Measurements from ENCODE around the gene PLPPR3.

The PLPPR3 gene, protein sequence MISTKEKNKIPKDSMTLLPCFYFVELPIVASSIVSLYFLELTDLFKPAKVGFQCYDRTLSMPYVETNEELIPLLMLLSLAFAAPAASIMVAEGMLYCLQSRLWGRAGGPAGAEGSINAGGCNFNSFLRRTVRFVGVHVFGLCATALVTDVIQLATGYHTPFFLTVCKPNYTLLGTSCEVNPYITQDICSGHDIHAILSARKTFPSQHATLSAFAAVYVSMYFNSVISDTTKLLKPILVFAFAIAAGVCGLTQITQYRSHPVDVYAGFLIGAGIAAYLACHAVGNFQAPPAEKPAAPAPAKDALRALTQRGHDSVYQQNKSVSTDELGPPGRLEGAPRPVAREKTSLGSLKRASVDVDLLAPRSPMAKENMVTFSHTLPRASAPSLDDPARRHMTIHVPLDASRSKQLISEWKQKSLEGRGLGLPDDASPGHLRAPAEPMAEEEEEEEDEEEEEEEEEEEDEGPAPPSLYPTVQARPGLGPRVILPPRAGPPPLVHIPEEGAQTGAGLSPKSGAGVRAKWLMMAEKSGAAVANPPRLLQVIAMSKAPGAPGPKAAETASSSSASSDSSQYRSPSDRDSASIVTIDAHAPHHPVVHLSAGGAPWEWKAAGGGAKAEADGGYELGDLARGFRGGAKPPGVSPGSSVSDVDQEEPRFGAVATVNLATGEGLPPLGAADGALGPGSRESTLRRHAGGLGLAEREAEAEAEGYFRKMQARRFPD

DNA sequence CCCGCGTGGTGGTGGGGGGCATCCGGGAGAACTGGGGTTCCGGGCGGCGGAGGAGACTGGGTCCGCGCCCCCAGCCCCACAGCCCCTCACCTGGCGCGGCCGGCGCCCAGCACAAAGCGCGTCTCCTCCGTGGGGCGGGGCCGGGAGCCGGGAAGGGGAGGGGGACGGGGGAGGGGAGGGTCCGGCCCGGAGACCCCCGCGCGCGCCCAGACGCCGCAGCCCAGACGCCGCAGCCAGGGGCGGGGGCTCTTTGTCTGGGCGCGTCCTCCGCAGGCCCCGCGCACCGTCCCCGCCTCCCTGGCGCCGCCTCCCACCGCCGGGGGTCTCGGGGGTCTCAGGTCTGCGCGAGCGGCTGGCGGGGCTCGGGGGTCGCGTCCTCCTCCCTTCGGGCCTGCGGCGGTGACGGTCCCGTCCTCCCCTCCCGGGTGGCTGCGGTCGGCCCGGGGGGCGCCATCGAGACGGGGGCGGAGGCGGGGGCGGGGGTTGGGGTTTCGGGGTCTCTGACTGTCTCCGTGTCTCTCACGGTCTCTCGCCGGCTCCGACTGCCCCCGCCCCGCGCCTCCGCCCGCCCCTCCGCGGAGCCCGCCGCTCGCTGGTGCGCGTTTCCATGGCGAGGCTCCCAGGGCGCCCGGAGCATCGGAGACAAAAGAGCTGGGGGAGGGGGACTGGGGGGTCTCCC is at the start of gene PLPPR3:
PLPPR3 (minus strand) TSS at position 131 of the 679 bp plus-strand sequence. CDS start 396 bp downstream, outside the sequence.
- no peak for DNase-seq

DNA sequence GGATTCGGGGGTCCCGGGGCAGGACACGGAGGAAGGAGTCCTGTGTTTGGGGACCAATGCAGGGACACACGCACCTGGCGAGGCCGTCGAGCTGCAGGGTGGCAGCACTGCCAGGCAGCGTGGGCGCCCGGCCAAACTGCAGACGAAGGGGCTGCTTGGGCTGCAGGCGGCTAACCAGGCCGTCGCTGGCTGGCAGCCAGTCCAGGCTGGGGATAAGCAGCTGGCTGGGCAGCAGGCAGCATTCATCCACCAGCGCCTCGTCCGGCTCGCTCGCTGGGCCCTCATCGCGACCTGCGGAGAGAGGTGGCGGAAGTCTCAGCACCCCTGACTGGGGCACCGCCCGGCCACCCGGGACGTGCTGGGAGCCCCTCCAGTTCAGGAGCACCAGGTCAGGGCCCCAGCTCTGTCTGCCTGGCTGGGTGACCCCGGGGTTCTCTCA is 49.2 kb upstream of the PLPPR3 start:
- DNase-seq: no peak

DNA sequence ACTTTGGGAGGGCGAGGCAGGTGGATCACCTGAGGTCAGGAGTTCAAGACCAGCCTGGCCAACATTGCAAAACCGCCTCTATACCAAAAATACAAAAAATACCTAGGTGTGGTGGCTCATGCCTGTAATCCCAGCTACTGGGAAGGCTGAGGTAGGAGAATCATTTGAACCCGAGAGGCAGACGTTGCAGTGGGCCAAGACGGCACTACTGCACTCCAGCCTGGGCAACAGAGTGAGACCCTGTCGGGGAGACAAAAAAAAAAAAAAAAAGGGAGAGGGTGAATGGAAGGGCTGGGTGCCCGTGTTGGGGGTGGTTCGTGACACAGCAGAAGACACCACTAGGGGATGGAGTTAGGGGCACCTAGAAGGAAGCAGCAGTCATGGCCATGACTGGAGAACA is 48.6 kb upstream of the PLPPR3 start:
- no peak for DNase-seq

DNA sequence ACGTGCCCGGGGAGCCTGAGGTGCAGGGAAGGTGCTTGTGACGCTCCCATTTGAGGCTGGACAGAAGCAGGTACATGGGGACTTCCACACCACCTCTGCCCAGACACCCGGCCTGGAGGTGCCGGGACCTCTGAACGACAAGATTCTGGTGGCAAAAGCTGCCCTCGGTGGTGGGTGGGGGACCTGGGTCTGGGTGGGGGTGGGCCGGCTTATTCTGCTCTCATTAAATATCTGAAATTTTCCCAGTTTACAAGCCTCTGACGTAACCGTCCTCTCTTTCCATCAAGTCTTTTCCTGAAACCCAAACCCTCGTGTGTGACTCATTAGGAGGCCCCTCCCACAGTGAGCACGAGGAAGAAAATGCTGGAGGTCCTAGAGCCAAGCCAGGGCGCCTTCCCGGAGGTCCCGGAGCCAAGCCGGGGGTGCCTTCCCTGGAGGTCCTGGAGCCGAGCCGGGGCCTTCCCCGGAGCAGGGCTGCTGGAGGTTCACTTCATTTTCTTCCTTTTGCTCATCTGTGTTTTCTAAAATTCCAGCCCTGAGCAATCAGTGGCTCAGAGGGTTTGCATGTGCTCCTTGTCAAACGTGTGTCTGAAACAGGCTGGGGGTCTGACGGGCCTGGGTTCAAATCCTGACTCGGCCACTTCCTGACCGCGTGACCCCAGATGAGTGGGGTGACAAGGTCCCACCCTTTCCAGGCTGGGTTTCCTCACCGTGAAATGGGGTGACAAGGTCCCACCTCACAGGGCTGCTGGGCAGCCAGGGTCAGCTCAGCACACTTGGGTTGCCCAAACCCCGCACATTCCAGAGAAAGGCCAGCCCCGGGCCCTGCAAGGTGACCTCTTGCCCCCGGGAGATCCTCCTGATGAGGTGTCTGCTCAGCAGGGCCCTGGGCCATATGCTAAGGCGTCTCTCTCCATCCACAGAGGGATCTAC is 47.8 kb upstream of the PLPPR3 start:
- no peak for DNase-seq

DNA sequence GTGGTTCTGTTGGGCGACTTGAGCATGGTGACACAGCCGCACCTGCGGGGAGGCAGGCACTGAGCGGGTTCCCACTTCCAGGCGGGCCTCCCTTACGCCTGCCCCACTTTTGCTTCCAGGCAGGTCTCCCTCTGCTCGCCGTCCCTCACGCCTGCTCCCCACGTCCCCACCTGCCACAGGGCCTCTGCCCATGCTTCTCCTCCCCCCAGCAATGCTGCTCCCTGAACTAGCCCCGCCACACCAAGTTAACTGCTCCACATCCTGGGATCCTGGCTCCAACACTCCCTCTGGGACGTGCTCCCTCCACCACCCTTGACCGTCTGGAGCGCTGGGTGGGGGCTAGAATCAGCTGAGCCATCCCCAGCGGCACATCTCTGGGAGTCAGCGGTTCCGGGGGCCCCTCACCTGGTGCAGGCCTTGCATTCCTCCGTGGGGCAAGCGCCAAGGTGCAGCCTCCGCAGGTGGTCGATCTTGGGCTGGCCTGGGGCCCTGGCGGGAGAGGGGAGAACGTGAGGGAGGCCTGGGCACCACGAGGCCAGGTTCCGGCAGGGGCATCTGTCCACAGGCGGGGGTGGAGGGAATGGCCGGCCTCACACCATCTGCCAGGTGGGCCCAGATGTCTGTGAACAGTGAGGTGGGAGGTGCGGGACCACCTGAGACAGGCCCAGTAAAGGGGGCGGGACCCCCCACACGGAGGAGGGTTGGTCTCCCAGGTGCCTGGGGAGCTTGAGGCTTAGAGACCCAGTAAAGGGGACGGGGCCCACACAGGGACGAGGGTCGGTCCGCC is 46.9 kb upstream of the PLPPR3 start:
- no peak for DNase-seq

DNA sequence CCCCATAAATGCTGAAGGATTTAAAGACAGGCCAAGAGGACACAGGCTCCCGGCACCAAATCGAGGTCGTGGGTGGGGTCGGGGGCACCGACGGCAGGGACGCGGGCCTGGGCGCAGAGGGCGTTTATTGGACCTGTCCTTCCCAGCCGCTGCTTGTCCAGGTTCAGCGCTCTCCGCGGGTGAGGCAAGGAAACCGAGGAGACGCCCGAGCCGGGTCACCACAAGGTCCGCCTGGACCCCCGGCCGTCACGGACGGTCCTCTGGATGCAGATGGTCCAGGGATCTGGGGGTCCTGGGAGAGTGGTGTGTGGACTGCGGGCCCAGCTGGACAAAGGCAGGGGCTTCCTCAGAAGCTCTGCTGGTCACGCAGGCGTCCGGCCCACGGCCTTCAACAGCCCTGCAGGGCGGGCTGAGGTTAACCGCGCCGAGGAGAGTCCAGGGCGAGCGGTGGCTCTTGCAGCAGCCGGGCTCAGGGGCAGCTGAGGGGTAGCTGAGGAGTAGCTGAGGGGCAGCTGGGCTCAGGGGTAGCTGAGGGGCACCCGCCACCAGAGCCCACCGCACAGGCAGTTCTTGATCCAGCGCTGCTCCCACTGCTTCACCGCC is 46.2 kb upstream of the PLPPR3 start:
- no peak for DNase-seq

DNA sequence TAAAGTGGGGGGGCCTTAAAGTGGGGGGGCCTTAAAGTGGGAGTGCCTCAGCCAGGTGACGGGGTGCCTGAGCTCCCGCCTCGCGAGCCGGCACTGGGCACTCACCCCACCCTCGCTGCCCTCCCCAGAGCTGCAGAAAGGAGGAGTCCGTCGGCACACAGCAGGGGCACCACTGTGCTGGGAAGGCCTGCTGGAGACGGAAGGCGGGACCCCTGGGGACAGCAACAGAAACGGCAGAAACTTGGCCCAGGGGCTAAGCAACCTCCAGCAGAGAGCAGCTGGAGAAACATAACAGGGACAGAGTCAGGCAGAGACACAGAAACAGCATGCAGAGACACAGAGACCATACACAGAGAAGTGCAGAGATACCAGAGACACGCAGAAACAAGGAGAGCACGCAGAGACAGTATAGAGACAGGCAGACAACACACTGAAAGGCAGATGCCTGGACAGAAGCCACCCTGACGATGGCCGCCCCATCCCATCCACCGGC is 45.6 kb upstream of the PLPPR3 start:
- no peak for DNase-seq

DNA sequence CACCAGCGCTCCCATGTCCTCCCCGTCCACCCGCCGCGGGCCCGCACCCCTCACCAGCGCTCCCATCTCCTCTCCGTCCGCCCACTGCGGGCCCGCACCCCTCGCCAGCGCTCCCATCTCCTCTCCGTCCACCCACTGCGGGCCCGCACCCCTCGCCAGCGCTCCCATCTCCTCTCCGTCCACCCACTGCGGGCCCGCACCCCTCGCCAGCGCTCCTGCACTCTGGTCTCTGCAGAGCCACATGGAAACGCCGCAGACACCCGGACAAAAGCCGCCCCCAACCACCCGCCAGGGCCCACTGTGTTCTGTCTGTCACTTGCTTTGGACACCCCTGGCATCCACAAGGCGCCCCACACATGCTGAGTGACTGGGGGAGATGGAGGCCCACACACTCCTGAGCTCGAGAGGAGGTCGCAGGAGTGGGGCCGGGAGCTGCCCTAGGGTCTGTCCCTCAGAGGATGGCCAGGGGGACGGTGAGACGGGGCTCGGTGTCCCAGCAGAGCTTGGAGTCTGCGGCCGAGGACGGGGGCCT is 45.1 kb upstream of the PLPPR3 start:
- no peak for DNase-seq

DNA sequence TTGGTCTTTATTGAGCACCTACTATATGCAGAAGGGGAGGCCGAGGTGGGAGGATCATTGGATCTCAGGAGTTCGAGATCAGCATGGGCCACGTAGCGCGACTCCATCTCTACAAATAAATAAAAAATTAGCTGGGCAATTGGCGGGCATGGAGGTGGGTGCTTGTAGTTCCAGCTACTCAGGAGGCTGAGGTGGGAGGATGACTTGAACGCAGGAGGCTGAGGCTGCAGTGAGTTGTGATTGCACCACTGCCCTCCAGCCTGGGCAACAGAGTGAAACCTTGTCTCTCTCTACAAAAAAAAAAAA is 41.5 kb upstream of the PLPPR3 start:
- DNase-seq: no peak

DNA sequence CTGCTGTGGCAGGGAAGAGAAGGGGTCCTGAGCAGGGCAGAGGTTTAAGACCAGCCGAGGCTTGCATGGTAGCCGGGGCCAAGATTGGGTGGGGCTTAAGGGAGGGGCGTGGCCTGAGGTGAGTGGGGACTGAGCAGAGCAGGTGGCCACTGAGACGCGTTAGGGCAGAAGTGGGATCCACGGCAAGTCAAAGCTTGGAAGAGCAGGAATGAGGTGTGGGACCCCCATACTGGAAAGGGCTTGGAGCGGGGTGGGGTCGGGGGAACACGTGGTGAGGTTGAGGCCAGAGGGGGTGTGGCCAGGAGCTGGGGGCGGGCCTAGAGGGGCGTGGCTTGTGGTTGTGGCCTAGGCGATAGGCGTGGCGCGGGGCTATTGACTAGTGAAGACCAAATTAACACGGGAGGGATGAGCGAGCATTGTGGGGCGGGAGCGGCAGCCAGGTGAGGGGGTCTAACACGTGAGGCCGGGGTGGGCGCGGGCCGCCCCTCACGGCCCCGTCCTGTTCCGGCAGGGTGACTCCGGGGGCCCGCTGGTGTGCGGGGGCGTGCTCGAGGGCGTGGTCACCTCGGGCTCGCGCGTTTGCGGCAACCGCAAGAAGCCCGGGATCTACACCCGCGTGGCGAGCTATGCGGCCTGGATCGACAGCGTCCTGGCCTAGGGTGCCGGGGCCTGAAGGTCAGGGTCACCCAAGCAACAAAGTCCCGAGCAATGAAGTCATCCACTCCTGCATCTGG is 41.0 kb upstream of the PLPPR3 start:
- DNase-seq: peak; percentile 81

DNA sequence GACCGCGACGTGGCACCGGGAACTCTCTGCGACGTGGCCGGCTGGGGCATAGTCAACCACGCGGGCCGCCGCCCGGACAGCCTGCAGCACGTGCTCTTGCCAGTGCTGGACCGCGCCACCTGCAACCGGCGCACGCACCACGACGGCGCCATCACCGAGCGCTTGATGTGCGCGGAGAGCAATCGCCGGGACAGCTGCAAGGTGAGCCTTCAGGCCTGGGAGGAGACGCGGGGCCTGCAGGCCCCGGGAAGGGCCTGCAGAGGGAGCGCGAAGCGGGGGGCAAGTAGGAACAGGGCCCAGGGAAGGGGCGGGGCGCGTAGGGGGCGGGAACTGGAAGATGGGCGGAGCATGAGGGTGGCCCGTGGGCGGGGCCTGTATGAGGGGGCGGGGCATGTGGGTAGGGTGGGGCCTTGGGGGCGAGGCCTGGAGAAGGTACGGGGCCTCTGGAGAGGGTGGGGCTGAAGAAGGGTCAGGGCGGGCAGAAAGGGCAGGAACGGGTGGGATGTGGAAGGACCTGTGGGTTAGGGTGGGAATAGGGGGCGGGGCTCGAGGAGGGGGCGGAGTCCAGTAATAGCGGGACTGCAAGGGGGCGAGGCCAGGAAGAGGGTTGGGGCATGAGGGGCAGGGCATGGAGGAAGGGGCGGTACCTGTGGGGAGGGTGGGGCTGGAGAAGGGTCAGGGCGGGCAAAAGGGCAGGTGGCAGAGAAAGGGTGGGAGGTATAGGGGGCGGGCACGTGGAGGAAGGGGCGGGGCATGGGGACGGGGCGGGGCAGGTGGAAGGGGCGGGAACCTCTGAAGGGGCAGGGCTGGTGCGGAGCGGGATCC is 40.2 kb upstream of the PLPPR3 start:
- peak; percentile 77 for DNase-seq

DNA sequence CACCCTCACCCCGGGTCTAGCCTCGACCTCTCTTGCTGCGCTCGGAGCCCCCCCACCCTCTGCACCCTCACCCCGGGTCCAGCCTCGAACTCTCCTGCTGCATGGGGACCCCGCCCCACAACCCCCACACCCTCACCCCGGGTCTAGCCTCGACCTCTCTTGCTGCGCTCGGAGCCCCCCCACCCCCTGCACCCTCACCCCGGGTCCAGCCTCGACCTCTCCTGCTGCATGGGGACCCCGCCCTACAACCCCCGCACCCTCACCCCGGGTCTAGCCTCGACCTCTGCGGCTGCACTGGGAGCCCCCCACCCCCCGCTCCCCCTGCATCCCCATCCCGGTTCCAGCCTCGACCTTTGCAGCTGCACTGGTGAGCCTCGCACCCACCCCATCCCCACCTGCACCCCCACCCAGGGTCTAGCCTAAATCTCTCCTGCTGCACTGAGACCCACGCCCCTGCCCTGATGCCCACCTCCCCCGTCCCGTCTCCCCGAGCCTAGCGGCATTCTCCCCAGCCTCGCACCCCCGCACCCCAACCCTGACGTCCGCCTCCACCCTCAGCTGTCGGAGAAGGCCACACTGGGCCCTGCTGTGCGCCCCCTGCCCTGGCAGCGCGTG is 39.5 kb upstream of the PLPPR3 start:
- no peak for DNase-seq

DNA sequence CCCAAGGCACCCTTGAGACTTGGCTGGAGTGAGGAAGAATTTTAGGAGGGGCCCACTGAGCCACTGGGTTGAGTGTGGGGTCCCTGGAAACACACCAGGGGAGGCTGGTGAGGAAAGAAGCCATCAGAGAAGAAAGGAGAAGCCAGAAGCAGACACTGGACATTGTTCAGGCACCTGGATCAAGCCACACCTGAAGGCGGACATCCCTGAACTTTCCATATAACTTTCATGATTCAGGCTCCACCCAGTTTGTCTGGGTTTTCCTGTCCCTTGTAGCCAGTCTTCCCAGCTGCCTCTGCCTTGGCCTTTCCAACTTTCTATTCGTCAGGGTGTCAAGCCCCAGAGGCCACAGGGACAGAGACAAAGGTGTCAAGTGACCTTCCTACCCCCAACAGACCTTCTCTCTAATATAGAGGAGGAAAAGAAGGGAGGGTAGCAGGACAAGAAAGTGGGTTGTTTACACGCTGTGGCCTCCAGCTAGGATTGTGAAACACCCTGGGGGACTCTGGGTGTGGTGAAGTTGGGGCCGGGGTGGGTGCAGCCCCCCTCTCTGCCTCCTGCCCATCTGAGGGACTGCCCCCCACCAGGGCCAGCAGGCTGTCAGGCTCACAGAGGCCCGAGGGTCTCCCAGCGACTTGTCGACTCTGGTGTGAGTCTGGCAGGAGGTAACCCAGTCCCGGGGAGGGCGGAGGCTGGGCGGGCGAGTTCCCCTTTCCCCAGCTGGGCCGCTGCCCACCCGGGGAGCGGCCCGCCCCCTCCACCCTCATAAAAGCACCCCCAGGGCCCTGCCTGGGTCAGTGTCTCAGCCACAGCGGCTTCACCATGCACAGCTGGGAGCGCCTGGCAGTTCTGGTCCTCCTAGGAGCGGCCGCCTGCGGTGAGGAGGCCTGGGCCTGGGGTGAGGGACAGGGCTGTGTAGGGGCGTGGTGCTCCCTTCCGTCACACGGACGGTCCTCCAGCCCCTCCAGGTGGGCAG is 37.4 kb upstream of the PLPPR3 start, which contains the start of gene CFD:
CFD (plus strand) TSS at position 797 of the 976 bp plus-strand sequence; CDS start at position 823, 26 bp downstream.
- peak; percentile 59 for DNase-seq

DNA sequence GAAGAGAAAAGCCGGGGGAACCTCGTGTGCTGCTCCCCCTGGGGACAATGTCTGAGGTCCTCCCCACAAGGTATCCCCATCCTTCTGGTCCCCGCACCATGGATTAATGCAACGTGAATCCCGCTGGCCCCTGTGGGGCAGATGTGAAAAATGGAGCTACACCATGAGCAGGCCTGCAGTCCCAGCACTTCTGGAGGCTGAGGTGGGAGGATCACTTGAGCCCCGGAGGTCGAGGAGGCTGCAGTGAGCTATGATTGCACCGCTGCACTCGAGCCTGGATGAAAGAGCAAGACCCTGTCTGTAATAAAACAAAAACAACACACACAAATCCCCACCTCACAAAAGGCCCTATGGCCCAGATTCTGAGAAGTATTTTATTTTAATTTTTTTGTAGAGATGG is 36.5 kb upstream of the PLPPR3 start:
- DNase-seq: no peak

DNA sequence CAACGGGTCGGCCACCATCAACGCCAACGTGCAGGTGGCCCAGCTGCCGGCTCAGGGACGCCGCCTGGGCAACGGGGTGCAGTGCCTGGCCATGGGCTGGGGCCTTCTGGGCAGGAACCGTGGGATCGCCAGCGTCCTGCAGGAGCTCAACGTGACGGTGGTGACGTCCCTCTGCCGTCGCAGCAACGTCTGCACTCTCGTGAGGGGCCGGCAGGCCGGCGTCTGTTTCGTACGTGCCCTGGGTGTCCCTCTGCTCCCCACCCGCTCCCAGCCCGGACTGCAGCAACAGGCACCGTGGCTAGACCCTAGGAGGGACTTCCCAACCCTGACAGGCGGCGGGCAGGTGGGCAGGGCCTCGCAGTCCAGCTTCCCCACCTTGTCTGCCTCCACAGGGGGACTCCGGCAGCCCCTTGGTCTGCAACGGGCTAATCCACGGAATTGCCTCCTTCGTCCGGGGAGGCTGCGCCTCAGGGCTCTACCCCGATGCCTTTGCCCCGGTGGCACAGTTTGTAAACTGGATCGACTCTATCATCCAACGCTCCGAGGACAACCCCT is 33.9 kb upstream of the PLPPR3 start:
- DNase-seq: no peak

DNA sequence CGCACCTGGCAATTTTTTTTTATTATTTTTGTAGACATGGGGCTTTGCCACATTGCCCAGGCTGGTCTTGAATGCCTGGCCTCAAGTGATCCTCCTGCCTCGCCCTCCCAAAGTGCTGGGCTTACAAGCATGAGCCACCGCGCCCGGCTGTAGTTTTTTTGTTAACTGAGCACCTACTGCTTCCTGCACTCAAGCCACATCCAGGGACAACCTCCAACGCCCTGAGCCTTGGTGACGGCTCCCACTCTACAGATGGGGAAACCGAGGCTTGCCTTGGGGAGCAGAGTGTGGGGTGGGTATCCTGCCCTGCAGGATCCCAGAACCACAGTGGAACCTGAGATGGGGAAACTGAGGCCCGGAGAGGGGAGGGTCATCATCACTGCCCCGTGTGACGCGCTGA is 33.4 kb upstream of the PLPPR3 start:
- DNase-seq: no peak

DNA sequence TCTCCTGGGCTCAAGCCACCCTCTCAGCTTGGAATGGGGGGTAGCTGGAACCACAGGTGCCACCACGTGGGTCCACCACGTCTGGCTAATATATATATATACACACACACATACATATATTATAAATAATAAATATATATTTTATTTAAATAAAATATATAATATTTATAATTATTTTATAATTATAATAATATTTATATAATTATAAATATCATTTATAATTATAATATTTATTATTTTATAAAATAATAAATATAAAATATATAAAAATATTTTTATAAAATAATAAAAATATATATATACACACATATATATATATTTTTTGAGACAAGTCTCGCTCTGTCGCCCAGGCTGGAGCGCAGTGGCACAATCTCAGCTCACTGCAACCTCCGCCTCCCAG is 32.8 kb upstream of the PLPPR3 start:
- no peak for DNase-seq

All from CD4-positive, alpha-beta T cell treated with Interleukin-15 for 1 hour (primary cell).